ENCODE measurements around the gene CHST7. TPM values are rescaled to one million over a fixed set of nuclear protein-coding genes. Genes with fewer than 3 reads are reported as not detected.

CHST7 gene
- total RNA-seq, 6 experiments from 2014 or later, result 4.8 to 7.1 (median 5.7) TPM

DNA sequence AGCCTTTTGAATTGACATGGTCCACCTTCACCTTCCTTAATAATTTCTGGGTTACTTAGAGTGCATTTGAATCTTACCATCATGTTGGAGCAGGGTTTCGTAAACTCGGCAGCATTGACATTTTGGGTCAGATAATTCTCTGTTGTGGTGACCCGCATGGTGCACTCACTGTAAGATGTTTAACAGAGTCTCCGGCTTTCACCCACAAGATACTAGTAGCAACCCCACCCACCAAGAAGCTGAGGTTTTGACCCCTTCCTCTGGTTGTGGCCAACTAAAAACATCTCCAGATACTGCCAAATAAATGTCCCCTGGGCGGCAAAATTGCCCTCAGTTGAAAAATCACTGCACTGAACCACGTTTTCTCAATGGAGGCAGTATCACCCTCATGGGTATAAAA is 62.7 kb downstream of the CHST7 start:
- ATAC-seq, result no peak
- no peaks in the 10 kb centered on the region for H3K27me3 ChIP-seq
- no peaks in the 10 kb centered on the region for H3K9me3 ChIP-seq
- intact Hi-C loops (cut with DNase I), result no loop called here
- DNase-seq, result no peak
- whole genome bisulfite sequencing (ENCODE audit: insufficient coverage, low coverage, low lambda C conversion rate, missing lambda C conversion rate), result 74% methylated on average over 6 of the region's 6 CpGs
- no peak overlapping the region for H3K27ac ChIP-seq
- no peaks in the 10 kb centered on the region for H3K36me3 ChIP-seq
- no peaks in the 10 kb centered on the region for H3K4me1 ChIP-seq
- H3K4me3 ChIP-seq, result no peak overlapping the region
- TF ChIP-seq, protein P1, sequence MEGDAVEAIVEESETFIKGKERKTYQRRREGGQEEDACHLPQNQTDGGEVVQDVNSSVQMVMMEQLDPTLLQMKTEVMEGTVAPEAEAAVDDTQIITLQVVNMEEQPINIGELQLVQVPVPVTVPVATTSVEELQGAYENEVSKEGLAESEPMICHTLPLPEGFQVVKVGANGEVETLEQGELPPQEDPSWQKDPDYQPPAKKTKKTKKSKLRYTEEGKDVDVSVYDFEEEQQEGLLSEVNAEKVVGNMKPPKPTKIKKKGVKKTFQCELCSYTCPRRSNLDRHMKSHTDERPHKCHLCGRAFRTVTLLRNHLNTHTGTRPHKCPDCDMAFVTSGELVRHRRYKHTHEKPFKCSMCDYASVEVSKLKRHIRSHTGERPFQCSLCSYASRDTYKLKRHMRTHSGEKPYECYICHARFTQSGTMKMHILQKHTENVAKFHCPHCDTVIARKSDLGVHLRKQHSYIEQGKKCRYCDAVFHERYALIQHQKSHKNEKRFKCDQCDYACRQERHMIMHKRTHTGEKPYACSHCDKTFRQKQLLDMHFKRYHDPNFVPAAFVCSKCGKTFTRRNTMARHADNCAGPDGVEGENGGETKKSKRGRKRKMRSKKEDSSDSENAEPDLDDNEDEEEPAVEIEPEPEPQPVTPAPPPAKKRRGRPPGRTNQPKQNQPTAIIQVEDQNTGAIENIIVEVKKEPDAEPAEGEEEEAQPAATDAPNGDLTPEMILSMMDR (IDR thresholded peaks at IDR 0.05), result no peak
- TF ChIP-seq POLR2A (IDR thresholded peaks at IDR 0.05), result no peak

DNA sequence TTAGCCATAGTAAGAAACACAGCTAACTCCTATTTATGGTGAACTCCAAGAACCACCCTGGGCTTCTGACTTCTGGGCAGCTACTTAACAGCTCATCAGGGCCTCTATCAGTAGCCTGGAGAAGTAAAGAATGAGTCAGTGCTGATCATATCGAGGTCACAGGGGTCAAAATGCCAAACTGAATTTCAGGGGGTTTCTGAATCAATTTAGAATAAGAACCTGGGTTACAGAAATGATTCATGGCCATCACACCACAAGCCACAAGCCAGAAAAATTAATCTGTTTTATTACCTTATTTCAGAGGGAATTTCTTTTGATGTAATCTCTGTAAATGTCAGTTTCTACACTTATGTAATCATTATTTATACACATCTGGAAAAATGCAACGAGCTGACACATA is 64.4 kb downstream of the CHST7 start:
- no peaks in the 10 kb centered on the region for H3K4me1 ChIP-seq
- H3K4me3 ChIP-seq, result no peak overlapping the region
- H3K9me3 ChIP-seq, result no peaks in the 10 kb centered on the region
- intact Hi-C loops (cut with DNase I), result no loop called here
- DNase-seq, result no peak
- no peak overlapping the region for H3K27ac ChIP-seq
- no peak for TF ChIP-seq POLR2A (IDR thresholded peaks at IDR 0.05)
- WGBS (ENCODE audit: insufficient coverage, low coverage, low lambda C conversion rate, missing lambda C conversion rate), result 19% methylated on average over 2 of the region's 2 CpGs
- ATAC-seq, result peak in 1 of 4 donors; percentile 47
- no peaks in the 10 kb centered on the region for H3K27me3 ChIP-seq
- H3K36me3 ChIP-seq, result no peaks in the 10 kb centered on the region

- Histone ChIP-seq H3K36me3 (no peaks in the 10 kb centered on the region), H3K4me3 (no peak overlapping the region), H3K4me1 (no peaks in the 10 kb centered on the region), H3K27ac (no peak overlapping the region), H3K9me3 (no peaks in the 10 kb centered on the region), H3K27me3 (no peaks in the 10 kb centered on the region)
- TF ChIP-seq POLR2A (IDR thresholded peaks at IDR 0.05), result no peak
- TF ChIP-seq, protein P1 (IDR thresholded peaks at IDR 0.05), result peak; percentile 44 to 55 (median 49)
- DNase-seq (no peak), ATAC-seq (peak; percentile 84 to 92 (median 88))
- WGBS (ENCODE audit: insufficient coverage, low coverage, low lambda C conversion rate, missing lambda C conversion rate), result 20% methylated on average over 3 of the region's 4 CpGs
- intact Hi-C loops (cut with DNase I), result no loop called here
Observed at GRCh38 chrX:46642145-46642544, 68.6 kb downstream of the CHST7 start.

GRCh38 chrX:46643636-46644035 is 70.1 kb downstream of the CHST7 start:
- ATAC-seq, result no peak
- no peaks in the 10 kb centered on the region for H3K36me3 ChIP-seq
- DNase-seq, result no peak
- intact Hi-C loops (cut with DNase I), result no loop called here
- no peak for TF ChIP-seq POLR2A (IDR thresholded peaks at IDR 0.05)
- TF ChIP-seq, protein P1 (IDR thresholded peaks at IDR 0.05), result no peak
- H3K4me3 ChIP-seq, result no peak overlapping the region
- H3K4me1 ChIP-seq, result no peaks in the 10 kb centered on the region
- 42% methylated on average over 3 of the region's 3 CpGs for WGBS (ENCODE audit: insufficient coverage, low coverage, low lambda C conversion rate, missing lambda C conversion rate)
- H3K27me3 ChIP-seq, result no peaks in the 10 kb centered on the region
- H3K9me3 ChIP-seq, result no peaks in the 10 kb centered on the region
- no peak overlapping the region for H3K27ac ChIP-seq

DNA sequence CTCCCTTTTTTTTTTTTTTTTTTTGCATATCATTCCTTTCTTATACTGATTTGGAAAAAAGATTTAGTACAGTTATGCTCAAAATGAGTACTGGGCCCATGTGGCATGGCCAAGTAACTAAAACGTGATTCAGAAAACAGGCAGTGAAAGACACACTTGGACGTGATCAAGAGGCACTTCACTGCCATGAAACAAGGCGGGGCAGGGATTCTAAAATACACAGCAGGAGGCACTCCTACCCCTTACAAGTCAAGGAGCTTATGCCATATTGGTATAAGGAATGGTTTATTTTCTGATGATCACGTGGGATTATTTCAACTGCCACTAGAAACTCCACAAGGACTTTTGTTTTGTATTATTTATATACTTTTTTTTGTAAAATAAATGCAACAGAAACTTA is 72.0 kb downstream of the CHST7 start:
- DNase-seq, result no peak
- intact Hi-C loops (cut with DNase I), result no loop called here

More for the DNA sequence above, 72.0 kb downstream of the CHST7 start:
- no peaks in the 10 kb centered on the region for H3K27me3 ChIP-seq
- H3K4me3 ChIP-seq, result no peak overlapping the region
- no peak overlapping the region for H3K27ac ChIP-seq
- no peak for ATAC-seq
- TF ChIP-seq, protein P1 (IDR thresholded peaks at IDR 0.05), result no peak
- no peak for TF ChIP-seq POLR2A (IDR thresholded peaks at IDR 0.05)
- no peaks in the 10 kb centered on the region for H3K36me3 ChIP-seq
- 61% methylated on average over 4 of the region's 4 CpGs for whole genome bisulfite sequencing (ENCODE audit: insufficient coverage, low coverage, low lambda C conversion rate, missing lambda C conversion rate)
- no peaks in the 10 kb centered on the region for H3K4me1 ChIP-seq
- no peaks in the 10 kb centered on the region for H3K9me3 ChIP-seq
